NCI-H128 (cell line): ENCODE measurements around the gene RBM47.

ENCODE experiments used
- DNase-seq: peaks from one replicate; lab custom pipeline; 2025; ENCODE audit not compliant: unreplicated experiment; lab: John Stamatoyannopoulos, UW

The RBM47 gene

DNA sequence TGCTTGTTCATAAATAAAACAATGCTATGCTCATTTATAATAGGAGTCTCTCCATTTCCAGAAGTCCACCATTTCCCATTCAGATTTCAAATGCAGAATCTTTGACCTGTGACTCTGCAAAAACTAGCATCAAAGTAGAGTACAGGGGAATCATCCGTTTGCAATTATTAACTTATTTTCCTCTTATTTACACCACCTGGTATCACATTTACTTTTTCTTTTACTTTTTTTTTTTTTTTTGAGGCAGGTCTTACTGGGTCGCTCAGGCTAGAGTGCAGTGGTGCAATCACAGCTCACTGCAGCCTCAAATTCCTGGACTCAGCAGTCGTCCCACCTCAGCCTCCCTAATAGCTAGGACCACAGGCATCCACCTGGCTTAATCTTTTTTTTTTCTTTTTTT lies 37.6 kb downstream of the RBM47 start:
- no peak for DNase-seq

DNA sequence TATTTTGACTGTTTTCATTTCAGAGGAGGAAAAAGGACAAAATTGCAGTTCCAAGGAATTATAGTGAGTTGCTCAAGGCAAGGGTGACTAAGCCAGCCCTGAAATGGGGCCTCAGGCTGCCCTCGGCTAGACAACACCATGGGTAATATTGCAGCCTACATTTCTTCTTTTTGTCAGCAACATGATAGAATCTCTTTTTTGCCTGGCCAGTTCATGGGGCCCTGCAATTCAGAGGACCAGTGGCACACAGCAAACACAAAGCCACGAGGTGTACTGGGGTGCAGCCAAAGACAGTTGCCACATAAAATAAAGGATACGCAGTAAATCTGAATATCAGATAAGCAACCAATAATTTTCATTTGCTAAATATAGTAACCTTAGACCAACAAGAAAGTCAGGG lies 41.8 kb downstream of the RBM47 start:
- no peak for DNase-seq

DNA sequence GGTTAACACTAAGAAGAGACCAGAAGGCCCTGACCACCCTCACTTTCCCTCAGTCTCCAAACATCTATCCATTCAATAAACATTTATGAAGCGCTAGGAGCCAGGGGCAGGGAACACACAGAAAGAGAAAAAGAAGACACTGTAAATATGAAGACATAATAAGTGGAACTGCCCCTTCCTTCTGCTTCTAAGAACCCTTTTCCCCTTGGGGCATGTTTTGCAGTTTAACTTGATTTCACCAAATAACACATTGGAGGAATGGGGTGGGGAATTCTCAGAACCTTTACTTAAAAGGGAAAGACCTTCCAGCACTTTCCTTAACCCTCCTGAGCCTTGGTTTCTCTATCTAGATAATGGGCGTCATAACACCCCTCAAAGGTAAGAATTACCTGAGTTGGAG lies 42.3 kb downstream of the RBM47 start:
- no peak for DNase-seq

DNA sequence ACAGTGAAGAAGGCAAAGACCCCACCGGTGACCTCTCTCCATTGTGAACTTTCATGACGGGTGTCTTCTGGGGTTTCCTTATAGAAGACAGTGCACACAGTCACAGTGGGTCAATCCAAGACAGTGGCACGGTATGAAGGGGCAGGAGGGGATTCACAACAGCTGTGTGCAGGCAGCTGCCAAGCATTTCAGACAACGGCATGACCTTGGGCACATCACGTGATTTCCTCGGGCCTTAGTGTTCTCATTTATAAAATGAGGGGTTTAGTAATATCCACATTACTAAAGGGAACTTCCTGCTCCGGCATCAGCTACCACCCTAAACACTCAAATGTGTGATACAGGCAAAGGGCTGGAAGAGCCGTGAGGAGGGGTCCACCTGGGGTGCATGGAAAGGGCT lies 42.9 kb downstream of the RBM47 start:
- no peak for DNase-seq

DNA sequence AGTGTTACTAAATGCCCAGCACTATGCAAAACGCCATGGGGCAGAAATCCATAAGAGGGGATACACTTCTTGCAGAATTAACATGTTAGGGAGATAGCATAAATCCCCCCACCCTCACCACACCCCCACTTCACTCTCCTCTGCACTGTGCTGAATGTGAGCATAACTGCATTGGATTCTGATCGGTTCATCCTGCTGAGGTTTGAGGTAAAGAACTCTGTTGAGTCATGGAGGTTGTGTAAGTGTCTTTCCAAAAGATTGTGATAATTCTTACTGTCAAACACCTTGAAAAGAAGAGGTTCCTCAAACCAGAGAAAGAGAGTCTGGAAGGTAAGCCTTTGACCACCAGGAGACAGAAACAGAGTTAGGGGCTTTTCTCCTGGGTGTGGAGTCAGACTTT lies 43.6 kb downstream of the RBM47 start:
- DNase-seq: no peak

DNA sequence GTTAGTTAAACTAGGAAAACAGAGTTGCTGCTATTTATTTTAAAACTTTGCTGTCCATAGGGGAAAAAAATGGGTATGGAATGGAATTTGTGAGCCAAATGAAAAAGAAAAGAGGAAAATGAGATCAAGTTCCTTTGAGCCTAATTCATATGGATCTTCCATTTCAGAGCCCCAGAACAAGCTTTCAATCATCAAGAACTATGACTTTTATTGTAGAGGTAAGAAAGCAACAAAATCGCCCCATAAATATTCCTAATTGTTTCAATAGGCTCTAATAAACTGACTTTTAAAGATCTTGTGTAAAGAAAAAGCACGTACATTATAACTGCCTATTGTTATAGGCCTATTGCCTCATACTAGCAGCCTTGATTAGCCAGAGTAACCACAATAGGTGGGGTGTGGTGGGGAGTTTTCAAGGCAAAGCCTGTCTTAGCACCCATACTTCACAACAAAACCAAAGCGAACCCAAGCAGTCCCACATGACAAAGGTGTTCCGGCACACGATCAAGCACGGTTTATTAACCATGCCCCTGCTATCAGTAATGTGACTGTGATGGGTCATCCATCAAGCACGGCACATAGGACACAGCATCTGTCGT lies 44.4 kb downstream of the RBM47 start:
- no peak for DNase-seq

DNA sequence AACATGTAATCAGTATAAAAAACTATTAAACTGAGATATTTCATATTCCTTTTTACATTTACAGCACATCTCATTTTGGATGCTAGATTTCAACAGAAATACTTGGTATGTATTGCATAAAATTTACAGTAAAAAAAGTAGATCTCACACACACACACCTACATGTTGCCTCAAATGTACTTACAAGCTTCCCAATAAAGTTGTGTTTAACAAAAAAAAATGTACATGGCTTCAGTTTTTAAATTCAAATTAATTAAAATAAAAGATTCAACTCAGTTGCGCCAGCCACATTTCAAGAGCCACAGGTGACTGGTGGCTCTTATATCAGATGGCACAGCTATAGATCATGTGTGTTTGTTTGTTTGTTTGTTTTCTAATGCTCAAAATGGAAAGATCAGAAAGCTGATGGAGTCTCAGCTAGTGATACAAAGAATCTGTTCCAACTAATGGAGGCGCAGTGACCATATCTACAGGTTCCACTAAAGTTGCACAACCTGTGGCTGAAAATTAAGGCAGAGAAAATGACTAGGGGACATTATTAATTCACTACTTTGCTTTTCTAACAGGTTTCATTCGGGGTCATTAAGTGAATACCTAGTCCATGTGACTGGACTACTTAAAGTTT lies 45.0 kb downstream of the RBM47 start:
- DNase-seq: no peak

DNA sequence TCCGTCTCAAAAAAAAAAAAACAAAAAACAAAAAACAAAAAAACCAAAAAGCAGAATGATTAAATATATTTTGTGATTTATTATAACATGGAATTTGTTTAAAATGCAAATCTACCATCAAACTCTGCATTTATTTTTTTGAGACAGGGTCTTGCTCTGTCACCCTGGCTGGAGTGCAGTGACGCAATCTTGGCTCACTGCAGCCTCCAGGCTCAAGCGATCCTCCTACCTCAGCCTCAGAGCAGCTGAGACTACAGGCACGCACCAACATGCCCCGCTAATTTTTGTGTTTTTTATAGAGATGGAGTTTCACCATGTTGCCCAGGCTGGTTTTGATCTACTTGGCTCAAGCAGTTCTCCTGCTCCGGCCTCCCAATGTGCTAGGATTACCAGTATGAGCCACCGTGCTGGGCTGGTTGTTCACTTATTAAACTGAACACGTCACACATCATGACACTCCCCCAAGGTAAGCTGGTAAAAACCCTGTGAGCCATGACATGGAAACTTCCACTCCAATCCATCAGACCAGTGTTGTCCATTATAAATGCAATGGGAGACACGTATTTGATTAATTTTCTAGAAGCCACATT lies 45.7 kb downstream of the RBM47 start:
- DNase-seq: no peak

DNA sequence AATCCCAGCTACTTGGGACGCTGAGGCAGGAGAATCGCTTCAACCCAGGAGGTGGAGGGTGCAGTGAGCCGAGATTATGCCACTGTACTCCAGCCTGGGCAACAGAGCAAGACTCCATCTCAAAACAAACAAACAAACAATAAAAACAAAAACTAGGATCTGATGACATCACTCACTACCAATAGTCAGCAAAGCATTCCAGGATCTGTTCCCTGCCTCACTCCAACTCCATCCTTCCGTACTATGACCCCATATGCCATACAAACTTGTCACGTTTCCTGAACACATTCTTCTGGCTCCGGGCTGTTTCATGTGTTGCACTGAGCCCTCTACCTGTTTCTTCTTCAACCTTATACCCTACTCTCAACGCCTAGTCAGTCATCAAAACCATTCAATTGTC lies 47.3 kb downstream of the RBM47 start:
- DNase-seq: no peak

DNA sequence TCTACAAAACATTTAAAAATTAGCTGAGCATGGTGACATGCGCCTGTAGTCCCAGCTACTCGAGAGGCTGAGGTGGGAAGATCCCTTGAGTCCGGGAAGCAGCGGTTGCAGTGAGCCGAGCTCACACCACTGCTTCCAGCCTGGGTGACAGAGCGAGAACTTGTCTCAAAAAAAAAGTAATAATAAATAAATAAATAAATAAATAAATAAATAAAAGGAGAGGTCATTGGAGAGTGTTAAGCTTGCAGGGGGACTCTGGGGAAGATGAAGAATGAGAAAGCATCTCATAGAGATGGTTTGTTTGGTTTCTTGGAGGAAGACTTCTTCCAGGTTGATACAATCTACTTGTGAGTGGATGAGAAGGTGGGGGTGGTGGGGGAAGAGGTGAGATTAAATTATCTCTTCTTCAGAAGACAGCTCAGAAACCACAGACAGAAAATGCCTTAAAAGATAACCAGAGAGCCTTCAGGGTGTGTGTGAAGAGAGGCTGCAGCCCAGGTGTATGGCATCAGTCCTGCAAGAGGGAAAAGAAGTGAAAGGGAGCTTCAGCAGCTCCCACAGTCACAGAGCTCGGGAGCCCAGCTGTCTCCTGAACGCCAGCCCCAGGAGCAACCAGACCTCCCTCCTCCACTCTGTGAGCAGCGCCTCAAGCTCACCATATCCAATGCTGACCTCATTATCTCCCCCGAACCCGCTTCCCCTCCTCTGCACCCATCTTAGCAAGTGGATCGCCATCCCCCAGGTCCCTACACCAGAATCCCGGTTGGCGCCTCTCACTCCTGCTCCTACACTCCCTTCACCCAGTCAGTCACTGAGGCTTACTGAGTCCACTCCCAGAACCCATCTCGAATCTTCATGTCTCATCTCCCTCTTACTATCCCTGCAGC lies 48.2 kb downstream of the RBM47 start:
- no peak for DNase-seq

DNA sequence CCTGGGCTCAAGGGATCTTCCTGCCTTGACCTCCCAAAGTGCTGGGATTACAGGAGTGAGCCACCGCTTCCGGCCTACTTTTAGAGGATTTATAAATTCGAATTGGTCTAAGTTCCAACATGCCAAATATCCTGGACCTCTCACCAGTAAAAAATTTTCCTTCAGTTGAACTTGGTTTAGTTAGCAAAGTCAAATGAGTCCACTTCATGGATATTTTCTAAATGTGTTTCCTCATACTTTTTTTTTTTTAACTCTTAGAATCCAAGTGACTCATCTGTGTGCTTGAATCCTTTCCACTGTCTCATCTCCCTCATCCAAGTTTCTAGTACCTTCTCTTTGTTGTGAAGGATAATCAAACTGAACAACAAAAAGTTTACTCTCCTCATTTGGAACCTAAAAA lies 49.7 kb downstream of the RBM47 start:
- DNase-seq: no peak

DNA sequence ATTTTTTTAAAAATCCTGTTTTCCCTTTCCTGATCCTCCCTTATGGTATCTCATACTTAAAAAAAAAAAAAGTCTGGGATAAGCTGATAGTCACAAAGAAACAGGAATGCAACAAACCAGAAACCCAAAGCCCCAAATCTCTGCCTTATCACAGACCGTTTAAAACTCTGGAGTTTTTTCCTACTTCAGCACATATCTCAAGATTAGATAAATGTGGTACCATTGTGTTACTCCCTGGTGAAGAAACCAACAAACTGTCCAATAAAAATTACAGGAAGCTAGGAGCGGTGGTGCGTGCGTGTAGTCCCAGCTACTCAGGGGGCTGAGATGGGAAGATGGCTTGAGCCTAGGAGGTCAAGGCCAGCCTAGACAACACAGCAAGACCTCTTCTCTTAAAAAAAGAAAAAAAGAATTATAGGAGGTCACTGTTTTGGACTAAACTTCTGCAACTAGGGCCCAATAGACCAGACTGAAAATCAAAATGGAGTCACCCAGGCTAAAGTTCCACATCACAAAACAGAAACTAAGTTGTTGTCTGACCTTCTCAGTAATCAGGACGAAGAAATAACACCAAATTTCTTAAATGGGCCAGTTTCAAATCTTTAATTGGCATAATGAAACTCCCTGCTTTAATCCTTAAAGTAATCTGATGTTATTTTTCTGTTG lies 51.9 kb downstream of the RBM47 start:
- DNase-seq: no peak

DNA sequence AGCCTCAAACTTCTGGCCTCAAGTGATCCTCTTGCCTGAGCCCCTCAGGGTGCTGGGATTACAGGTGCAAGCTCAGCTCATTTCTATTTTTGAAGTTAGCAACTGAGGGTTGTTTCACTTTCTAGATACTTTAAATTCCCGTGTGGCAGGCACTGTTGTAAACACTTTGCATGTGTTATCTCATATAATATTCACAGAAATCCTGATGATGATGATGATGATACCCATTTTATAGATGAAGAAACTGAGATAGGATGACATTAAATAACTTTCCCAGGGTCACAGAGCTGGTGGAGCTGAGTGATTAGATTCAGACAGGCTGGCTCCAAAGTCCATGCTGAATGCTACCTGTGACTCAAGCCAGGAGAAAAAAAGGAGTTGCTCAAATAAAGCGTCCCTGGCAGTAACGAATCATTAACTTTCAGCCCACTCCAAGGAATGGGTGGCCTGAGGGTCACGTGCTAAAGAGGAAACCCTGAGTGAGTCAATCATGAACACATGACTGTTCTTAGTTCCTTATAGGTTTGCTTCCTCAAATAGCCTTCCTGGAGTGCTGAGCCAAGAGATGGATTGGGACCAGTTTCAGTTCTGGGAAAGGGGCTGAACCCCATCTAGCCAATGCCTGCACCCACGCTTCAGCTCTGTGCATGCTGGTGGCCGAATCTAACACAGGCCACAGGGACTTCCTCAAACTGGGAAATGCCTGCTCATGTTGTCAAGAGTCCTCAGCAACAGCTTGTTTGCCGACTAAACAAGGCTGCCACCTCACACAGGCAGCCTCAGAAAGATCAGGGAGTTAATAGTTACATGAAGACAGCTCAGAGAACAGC lies 52.8 kb downstream of the RBM47 start:
- no peak for DNase-seq

DNA sequence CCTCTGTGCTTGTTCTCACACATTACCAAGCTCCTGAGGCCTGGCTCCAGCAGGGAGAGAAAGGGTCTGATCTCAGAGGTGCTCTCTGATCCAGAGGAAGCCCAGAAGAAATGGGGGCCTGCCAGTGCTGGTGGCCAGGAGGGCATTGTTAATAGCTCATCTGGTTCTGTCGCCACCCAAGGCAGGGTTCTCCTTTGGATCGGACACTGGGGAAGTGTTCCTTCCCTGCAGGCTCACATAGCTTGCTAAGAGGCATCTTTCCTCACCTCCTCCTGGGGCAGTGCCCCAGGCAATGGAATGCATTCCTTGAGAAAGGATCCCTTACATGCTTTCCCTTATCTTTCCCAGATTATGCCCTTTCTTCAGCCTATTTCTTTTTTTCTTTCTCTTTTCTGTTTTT lies 53.8 kb downstream of the RBM47 start:
- no peak for DNase-seq

DNA sequence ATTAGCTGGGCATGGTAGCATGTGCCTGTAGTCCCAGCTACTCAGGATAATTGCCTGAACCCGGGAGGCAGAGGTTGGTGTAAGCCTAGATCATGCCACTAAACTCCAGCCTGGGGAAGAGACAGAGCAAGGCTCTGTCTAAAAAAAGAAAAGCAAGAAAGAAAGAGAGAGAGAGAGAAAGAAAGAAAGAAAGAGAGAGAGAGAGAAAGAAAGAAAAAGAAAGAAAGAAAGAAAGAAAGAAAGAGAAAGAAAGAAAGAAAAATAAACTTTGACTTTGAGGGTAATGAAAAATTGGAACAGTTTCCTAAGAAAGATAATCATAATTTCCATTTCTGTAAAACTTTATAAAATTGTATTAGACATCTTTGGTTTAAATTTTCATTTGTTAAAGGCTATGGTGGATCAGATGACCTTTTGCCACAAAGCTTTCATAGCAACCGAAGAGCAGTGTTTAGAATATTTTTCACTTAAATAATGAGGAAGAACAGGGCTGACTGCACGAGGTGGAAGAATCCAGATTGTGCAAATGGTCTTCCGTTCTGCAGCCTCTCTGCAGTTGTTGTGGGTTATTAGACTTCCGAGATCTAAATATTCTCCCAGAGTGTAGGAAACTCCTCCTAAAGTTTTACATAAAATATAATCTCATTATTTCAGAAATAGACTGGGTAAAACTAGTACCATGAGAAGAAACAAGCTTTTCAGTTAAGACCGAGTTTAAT lies 55.9 kb downstream of the RBM47 start:
- DNase-seq: no peak

DNA sequence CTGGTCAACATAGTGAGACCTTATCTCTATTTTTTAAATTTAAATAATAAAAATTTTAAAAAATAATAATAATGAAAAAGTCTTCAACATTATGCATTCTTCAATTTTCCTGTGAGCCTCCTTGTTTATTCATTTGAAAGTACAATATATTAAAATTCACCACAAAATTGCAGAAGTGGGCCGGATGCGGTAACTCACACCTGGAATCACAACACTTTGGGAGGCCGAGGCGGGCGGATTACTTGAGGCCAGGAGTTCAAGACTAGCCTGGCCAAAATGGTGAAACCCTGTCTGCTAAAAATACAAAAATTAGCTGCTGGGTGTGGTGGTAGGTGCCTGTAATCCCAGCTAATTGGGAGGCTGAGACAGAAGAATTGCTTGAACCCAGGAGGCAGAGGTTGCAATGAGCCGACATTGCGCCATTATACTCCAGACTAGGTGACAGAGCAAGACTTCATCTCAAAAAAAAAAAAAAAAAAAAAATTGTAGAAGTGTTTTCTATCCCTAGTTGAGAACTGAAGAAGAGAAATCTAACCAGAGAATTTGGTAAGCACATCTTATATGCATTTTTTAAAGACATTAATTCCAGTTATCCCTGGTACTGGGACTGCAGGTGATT lies 56.9 kb downstream of the RBM47 start:
- no peak for DNase-seq

DNA sequence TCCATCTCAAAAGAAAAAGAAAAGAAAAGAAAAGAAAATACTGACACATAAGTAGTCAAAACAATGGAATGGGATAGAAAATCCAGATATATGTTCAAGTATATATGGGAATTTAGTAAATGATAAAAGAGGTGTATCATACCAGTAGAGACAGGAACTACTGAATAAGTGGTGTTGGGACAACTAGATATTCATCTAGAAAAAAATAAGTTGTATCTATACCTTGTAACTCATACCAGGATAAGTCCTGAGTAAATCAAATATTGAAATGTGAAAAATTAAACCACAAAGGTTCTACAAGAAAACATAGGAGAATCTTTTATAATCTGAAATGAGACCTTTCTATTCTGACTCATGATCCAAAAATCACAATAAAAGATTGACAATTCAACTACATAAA lies 58.5 kb downstream of the RBM47 start:
- no peak for DNase-seq

DNA sequence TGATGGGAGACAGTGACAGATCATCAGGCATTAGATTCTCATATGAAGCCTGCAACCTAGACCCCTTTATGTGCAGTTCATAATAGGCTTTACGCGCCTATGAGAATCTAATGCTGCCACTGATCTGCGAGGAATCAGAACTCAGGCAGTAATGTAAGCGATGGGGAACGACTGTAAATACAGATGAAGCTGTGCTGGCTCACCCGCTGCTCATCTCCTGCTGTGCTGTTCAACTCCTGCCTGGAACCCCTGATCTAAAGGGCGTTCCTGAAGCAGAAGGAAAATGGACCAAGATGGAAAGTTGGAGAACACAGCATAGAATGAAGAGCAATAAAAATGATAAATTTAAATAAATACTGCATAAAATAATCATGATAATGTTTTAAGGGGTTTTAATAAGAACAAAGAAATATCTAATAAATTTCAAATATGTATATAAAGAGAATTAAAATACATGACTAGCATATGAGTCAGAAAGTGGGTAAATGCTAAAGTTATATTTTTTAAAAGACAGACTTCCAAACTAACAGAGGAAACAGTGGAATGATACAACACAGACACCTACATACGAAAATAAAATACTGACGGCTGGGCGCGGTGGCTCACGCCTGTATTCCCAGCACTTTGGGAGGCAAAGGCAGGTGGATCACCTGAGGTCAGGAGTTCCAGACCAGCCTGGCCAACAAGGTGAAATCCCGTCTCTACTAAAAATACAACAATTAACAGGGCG lies 59.2 kb downstream of the RBM47 start:
- DNase-seq: no peak
